Vagina (tissue), 2 donors: ENCODE data around the gene ZNF578. TPM values are rescaled to one million over a fixed set of nuclear protein-coding genes. Genes with fewer than 3 reads are reported as not detected.
"Not testable (repeated sequence)": the region's sequence is repeated elsewhere in the genome, so short reads cannot be mapped to it uniquely, and the experiment has no call there.

Source experiments
- DNase-seq, 2 donors: peaks; one replicate each; pipeline ENCODE4 v3.0.0-alpha.2; 2017; ENCODE audit errors: extremely low spot score in 2 of 2
- H3K27ac ChIP-seq: fragments of 200-600 bp; sonication (generic); one replicate; pipeline ENCODE4 v1.5.1; 2019
- H3K27me3 ChIP-seq: fragments of 200-600 bp; sonication (generic); one replicate; pipeline ENCODE4 v1.5.1; 2019
- H3K36me3 ChIP-seq, 2 donors: fragments of 200-600 bp; sonication (generic); one replicate each; pipeline ENCODE4 v1.5.1; 2017 to 2019
- H3K4me1 ChIP-seq: fragments of 200-600 bp; sonication (generic); one replicate; pipeline ENCODE4 v1.5.1; 2019
- H3K4me3 ChIP-seq, 2 donors: fragments of 200-600 bp; sonication (generic); 1 replicate in 1 of 2; 2 replicates in 1 of 2; pipeline ENCODE4 v1.5.1; 2016 to 2019
- H3K9me3 ChIP-seq: fragments of 200-600 bp; sonication (generic); one replicate; pipeline ENCODE4 v1.5.1; 2019
- CTCF ChIP-seq, 3 experiments: fragments of 450-650 bp in 2 of 3; fragments of 200-600 bp in 1 of 3; sonication (generic) in 1 of 3; IDR thresholded peaks; one replicate each; pipeline ENCODE4 v1.5.1; 2017 to 2019; ENCODE audit warnings: antibody characterized with exemption in 3 of 3, mild to moderate bottlenecking in 2 of 3, moderate library complexity in 2 of 3
- POLR2A ChIP-seq, 2 donors: fragments of 450-650 bp; IDR thresholded peaks; one replicate each; pipeline ENCODE4 v1.6.1; 2017; ENCODE audit warnings: antibody characterized with exemption in 2 of 2, mild to moderate bottlenecking in 2 of 2, moderate library complexity in 2 of 2
- POLR2AphosphoS5 ChIP-seq, 2 donors: sonication (generic); formaldehyde crosslinking; IDR thresholded peaks; one replicate each; pipeline ENCODE4 v1.9.0; 2017; ENCODE audit warnings: antibody characterized with exemption in 2 of 2, mild to moderate bottlenecking in 2 of 2, low read depth in 1 of 2; ENCODE audit not compliant: insufficient read depth in 1 of 2
- intact Hi-C: fragments of 100-400 bp; cut with DNase I; formaldehyde crosslinking; loops from one replicate; pipeline ENCODE4 v1.15.1; 2023
- total RNA-seq: library from RNA; depleted of rRNA; stranded (reverse); fragments of >200 nt; gene quantifications from one replicate; pipeline ENCODE4 v1.2.3, GENCODE V29; 2016

ZNF578 gene
- total RNA-seq, 1 donor from 2014 or later: 2.5 TPM

GRCh38 chr19:52518646-52519045 is 65.3 kb downstream of the ZNF578 start:
- H3K36me3 ChIP-seq: no peaks in the 10 kb centered on the region
- H3K9me3 ChIP-seq: no peaks in the 10 kb centered on the region
- no peaks in the 10 kb centered on the region for H3K27me3 ChIP-seq
- intact Hi-C loops: no loop called here
- no peak for DNase-seq
- H3K27ac ChIP-seq: no peak overlapping the region
- TF ChIP-seq POLR2A (IDR thresholded peaks at IDR 0.05): no peak
- no peak for TF ChIP-seq CTCF (IDR thresholded peaks at IDR 0.05)
- no peak for TF ChIP-seq POLR2AphosphoS5 (IDR thresholded peaks at IDR 0.05; ENCODE audit: insufficient read depth in 1 of 2, low read depth in 1 of 2)
- H3K4me1 ChIP-seq: no peaks in the 10 kb centered on the region
- no peak overlapping the region for H3K4me3 ChIP-seq

- H3K27me3 ChIP-seq, intact Hi-C loops, H3K4me1 ChIP-seq, H3K4me3 ChIP-seq, H3K9me3 ChIP-seq, H3K36me3 ChIP-seq, H3K27ac ChIP-seq, DNase-seq: not testable (repeated sequence)
Observed at GRCh38 chr19:52519175-52519574, 65.8 kb downstream of the ZNF578 start.

- no peak for DNase-seq
- no peak overlapping the region for H3K27ac ChIP-seq
- no peaks in the 10 kb centered on the region for H3K36me3 ChIP-seq
- no peaks in the 10 kb centered on the region for H3K9me3 ChIP-seq
- no peaks in the 10 kb centered on the region for H3K4me1 ChIP-seq
- H3K27me3 ChIP-seq: no peaks in the 10 kb centered on the region
- intact Hi-C loops: no loop called here
- no peak overlapping the region for H3K4me3 ChIP-seq
- TF ChIP-seq POLR2AphosphoS5 (IDR thresholded peaks at IDR 0.05; ENCODE audit: insufficient read depth in 1 of 2, low read depth in 1 of 2): no peak
- TF ChIP-seq CTCF (IDR thresholded peaks at IDR 0.05): no peak
- no peak for TF ChIP-seq POLR2A (IDR thresholded peaks at IDR 0.05)
Observed at GRCh38 chr19:52520013-52520412, 66.7 kb downstream of the ZNF578 start.

GRCh38 chr19:52522551-52522950 is 69.2 kb downstream of the ZNF578 start:
- Histone ChIP-seq H3K27ac (no peak overlapping the region), H3K4me1 (no peaks in the 10 kb centered on the region), H3K27me3 (no peaks in the 10 kb centered on the region), H3K36me3 (no peaks in the 10 kb centered on the region), H3K9me3 (no peaks in the 10 kb centered on the region), H3K4me3 (no peak overlapping the region)
- TF ChIP-seq POLR2A (IDR thresholded peaks at IDR 0.05) (no peak), POLR2AphosphoS5 (IDR thresholded peaks at IDR 0.05; ENCODE audit: insufficient read depth in 1 of 2, low read depth in 1 of 2) (no peak), CTCF (IDR thresholded peaks at IDR 0.05) (no peak)
- no peak for DNase-seq
- intact Hi-C loops: no loop called here

- H3K9me3 ChIP-seq: no peaks in the 10 kb centered on the region
- no peak overlapping the region for H3K27ac ChIP-seq
Observed at GRCh38 chr19:52524086-52524485, 70.7 kb downstream of the ZNF578 start.

More at GRCh38 chr19:52524086-52524485, 70.7 kb downstream of the ZNF578 start:
- no peak for DNase-seq
- intact Hi-C loops: no loop called here
- Histone ChIP-seq H3K4me3 (no peak overlapping the region), H3K27me3 (no peaks in the 10 kb centered on the region), H3K4me1 (peaks cover 11% of the 10 kb centered on the region), H3K36me3 (no peaks in the 10 kb centered on the region)
- TF ChIP-seq POLR2A (IDR thresholded peaks at IDR 0.05) (no peak), POLR2AphosphoS5 (IDR thresholded peaks at IDR 0.05; ENCODE audit: insufficient read depth in 1 of 2, low read depth in 1 of 2) (no peak), CTCF (IDR thresholded peaks at IDR 0.05) (no peak)
